Adrenal gland (tissue), 5 donors: Measurements from ENCODE around the gene RNLS.

Source experiments
- CTCF ChIP-seq, 6 experiments: fragments of 450-650 bp in 4 of 6; fragments of 200-600 bp in 2 of 6; sonication (generic) in 1 of 6; IDR thresholded peaks; 1 replicate in 5 of 6; 2 replicates in 1 of 6; pipeline versions ENCODE4 v1.5.1 to v1.8.0; 2016 to 2021; ENCODE audit warnings: antibody characterized with exemption in 6 of 6, mild to moderate bottlenecking in 2 of 6, moderate library complexity in 1 of 6
- POLR2A ChIP-seq, 2 donors: fragments of 450-650 bp; IDR thresholded peaks; one replicate each; pipeline ENCODE4 v1.6.1; 2017; ENCODE audit warnings: antibody characterized with exemption in 2 of 2, mild to moderate bottlenecking in 2 of 2, moderate library complexity in 1 of 2
- donor health status: DM: no; HTN: no; CAD: no.

- TF ChIP-seq POLR2A (IDR thresholded peaks at IDR 0.05) (peak in 1 of 2 donors; percentile 57), CTCF (IDR thresholded peaks at IDR 0.05) (no peak)
These were observed 339.0 kb downstream of the RNLS start for GRCh38 chr10:88243836-88244730.
